ENCODE measurements around the gene MAEA.

Gene MAEA

DNA sequence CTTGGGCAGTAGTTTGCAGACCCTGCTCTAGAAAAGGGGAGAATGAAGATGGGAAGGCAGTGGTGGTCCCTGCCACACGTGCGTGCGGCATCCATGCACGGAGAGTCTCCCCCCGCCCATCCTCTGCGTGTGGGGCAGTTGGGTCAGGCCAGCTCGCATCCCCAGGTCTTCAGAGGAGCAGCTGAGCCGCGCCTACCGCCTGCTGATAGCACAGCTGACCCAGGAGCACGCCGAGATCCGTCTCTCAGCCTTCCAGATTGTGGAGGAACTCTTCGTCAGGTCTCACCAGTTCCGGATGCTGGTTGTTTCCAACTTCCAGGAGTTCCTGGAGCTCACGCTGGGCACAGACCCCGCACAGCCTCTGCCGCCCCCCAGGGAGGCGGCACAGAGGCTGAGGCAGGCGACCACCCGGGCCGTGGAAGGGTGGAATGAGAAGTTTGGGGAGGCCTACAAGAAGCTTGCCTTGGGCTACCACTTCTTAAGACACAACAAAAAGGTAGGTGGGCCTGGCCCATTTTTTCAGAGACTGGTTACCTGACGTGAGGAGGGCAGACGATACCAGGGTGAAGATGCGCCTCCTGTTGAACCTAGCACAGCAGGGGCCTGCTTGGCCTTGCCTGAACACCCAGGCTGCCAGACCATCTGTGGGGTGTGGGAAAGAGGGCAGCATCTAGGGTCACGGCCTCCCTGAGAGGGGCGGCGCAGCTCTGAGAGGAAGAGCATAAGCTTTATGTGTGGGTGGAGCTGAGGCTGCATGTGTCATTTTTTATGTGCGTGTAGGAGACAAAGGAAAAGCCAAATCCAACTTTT, 59.9 kb downstream of the MAEA start:
- TF ChIP-seq GATA3 (IDR thresholded peaks at IDR 0.05; ENCODE audit: low read depth, low read length) (no peak), GATA2 (IDR thresholded peaks at IDR 0.05; ENCODE audit: low read depth, low read length) (no peak)

DNA sequence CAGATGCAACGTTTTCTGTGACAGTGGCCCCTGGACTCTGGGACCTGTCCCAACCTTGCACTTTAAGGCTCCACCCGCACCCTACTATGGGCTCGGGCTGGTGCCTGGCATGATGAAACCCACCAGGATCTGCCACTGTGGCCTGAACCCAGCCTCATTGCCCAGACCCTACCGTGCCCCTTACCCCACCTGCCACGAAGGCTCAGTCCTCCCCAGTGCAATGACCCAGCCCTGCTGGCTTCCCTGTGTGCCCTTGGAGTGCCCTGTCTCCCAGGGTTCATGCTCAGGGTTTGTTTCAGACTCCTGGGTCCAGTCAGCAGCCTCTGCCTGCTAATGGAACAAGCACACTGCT, 60.5 kb downstream of the MAEA start:
- no peak for TF ChIP-seq GATA3 (IDR thresholded peaks at IDR 0.05; ENCODE audit: low read depth, low read length)
- TF ChIP-seq GATA2 (IDR thresholded peaks at IDR 0.05; ENCODE audit: low read depth, low read length) = no peak

DNA sequence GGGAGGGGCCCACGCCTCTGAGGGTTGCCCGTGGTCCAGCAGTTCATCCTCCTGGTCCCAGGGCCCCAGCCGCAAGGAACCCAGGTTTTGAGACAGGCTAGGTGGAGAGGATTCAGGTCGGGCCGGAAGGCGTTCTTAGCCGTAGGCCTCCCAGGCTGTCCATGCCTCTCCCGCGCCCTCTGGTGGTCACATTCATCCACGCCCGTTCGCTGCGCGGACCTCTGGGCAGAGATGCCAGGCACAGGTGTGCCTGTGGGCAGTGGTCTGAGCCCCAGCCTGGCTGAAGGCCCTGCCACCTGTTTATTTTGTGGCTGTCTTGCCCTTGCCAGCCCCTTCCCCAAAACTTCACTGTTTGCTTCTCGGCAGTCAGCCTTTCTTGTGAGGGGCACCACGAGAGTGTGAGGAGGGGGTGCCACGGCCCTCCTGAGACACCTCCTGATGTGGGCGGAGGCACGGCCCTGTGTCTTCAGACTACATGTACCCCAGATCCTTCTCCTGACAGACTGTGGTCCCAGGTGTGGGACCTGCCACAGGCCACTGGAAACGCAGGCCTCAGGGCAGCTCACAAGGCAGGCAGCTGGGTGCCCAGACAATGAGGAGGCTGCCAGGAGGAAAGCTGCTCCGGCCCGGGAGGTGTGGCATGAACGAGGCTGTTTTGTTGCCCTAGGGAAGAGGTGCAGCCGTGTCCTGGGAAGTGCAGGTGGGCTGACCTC, 62.3 kb downstream of the MAEA start:
- TF ChIP-seq GATA2 (IDR thresholded peaks at IDR 0.05; ENCODE audit: low read depth, low read length) = no peak
- no peak for TF ChIP-seq GATA3 (IDR thresholded peaks at IDR 0.05; ENCODE audit: low read depth, low read length)

DNA sequence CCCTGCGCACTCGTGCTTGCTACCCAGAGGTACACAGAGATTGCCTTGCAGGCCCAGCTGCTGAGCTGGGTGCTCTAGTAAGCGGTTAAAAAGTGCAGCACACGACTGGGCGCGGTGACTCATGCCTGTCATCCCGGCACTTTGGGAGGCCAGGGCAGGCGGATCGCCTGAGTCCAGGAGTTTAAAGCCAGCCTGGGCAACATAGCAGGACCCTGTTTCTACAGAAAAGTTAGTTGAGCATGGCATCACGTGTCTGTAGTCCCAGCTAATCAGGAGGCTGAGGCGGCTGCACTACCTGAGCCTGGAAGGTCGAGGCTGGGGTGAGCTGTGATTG, 62.8 kb downstream of the MAEA start:
- TF ChIP-seq GATA3 (IDR thresholded peaks at IDR 0.05; ENCODE audit: low read depth, low read length) = no peak
- no peak for TF ChIP-seq GATA2 (IDR thresholded peaks at IDR 0.05; ENCODE audit: low read depth, low read length)

DNA sequence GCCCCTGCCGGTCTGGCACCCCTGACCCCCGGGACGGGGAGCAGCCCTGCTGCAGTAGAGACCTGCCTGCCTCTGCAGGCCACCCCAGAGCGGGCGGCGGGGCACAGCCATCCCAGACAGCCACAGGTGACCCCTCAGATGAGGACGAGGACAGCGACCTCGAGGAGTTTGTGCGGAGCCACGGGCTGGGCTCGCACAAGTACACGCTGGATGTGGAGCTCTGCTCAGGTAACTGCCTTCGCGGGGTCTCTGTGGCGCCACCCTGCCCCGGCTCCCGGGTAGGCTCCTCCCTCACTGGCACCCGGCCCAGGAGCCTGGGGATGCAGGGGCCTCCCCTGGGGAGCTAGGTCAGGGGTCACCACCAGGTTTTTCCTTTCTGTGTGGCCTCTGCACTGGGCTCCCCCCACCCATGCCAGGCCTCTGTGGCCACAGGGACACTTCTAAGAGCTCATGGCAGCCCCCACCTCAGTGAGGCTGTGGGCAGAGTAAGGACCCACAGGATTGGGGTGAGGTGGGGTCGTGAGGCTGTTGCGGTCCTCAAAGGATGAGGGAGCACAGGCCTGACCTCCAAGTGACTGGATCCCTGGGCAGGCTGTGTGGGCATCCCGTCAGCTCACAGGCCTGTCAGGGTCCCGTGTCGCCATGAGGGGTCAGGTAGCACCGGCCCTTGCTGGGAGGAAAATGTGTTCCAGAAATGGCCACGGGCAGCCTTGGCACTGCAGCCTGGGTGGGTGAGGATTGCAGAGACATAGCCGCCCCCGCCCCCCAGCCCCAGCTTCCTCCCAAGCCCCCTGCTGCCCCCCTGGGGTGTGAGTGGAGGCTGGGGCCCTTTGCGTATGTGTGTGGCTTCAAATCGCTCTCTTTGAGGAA, 63.7 kb downstream of the MAEA start:
- TF ChIP-seq GATA2 (IDR thresholded peaks at IDR 0.05; ENCODE audit: low read depth, low read length) (no peak), GATA3 (IDR thresholded peaks at IDR 0.05; ENCODE audit: low read depth, low read length) (no peak)

DNA sequence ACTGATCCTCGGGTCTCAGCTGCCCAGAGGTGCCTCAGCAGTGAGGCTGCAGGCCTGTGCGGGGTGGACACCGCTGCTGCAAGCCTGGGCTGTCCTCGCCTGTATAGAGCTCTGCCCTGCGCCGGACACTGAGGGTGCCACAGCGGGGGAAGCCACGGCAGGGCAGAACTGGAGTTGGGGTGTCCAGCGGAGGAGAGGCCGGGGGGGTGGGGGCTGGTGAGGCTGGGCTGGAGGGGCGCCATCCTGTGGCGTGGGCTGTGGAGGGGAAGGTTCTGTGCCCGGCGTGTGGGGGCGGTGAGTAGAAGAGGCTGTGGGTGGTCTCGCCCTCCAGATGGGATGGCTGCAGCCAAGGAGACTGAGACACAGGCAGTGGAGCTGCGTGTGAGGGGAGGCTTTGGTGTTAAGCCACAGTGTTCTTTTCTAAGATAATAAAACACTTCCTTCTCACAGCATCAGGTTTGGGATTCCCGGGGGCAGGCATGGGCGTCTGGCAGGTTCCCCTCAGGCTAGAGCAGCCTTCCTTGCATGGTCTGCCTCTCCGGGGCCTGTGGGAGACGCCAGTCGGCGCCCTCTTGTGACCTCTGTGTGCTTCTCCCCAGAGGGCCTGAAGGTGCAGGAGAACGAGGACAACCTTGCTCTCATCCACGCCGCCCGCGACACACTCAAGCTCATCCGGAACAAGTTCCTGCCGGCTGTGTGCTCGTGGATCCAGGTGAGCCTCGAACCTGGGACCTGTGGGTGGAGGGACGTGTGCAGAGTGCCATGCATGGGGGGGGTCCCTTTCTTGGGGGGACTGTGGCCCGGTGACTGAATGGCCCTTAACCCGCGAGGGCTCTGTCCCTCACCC, 64.7 kb downstream of the MAEA start:
- no peak for TF ChIP-seq GATA2 (IDR thresholded peaks at IDR 0.05; ENCODE audit: low read depth, low read length)
- TF ChIP-seq GATA3 (IDR thresholded peaks at IDR 0.05; ENCODE audit: low read depth, low read length) = no peak

DNA sequence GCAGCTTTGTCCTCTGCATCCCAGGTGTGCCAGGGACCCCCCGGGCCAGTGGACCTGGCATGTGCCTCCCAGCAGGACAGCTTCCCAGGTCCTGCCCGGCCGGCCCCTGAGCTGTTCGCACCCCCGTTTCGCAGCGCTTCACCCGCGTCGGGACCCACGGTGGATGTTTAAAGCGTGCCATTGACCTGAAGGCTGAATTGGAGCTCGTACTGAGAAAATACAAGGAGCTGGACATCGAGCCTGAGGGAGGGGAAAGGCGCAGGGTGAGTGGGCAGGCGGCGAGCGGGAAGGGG, 65.2 kb downstream of the MAEA start:
- TF ChIP-seq GATA2 (IDR thresholded peaks at IDR 0.05; ENCODE audit: low read depth, low read length) = no peak
- no peak for TF ChIP-seq GATA3 (IDR thresholded peaks at IDR 0.05; ENCODE audit: low read depth, low read length)

DNA sequence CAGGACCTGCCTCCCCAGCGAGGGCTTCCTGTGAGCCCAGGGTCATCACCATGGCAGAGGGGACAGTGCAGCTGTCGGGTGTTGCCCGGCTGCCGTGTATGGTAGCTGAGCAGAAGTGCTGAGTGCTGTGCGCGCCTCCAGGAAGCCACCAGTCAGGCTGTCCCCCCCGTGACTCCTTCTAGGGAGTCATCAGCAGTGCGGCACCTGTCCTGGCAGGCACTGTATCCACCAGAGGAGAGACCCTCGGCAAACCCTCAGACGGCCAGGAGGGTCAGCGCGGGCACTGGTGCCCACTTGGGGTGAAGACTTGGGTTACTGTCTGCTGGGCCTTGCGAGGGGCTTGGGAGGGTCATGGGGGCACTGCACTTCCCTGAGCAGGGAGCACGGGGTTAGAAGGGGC, 65.7 kb downstream of the MAEA start:
- no peak for TF ChIP-seq GATA2 (IDR thresholded peaks at IDR 0.05; ENCODE audit: low read depth, low read length)
- TF ChIP-seq GATA3 (IDR thresholded peaks at IDR 0.05; ENCODE audit: low read depth, low read length) = no peak

DNA sequence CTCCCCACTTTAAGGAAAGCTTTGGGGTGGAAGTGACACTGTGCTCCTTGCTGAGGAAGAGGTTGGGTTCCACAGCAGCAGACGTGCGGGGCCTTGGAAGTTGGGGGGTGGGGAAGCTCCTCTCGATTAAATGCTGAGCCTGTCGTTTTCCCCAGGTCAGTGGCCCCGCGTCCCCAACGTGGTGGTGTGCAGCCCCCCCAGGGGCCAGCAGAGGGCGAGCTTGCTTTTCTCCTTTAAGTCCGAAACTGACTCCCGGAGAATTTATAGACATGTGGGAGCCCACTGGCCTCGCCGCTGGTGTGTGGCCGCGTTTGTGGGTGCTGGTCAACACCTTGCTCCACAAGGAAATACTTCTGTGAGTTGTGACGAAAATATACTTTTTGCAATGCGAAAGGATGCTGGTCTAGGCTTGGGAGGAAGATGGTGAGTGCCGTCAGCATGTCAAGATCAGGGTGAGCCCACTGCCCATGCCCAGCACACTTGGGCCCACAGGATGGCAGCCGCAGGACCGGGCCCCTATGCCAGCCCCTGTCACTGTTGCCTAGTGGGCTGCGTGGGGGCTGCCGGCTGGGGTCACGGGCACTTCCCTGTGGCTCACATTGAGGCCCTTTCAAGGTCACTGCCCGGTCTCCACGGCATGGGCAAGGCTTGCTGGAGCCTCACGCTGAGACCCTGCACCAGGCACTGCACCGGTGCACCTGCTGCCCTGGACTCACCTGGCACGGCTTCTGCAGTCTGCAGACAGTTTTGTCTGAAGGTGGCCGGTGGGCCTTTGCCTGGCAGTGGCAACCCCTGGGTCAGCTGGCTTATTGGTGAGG, 66.7 kb downstream of the MAEA start:
- TF ChIP-seq GATA3 (IDR thresholded peaks at IDR 0.05; ENCODE audit: low read depth, low read length) = no peak
- no peak for TF ChIP-seq GATA2 (IDR thresholded peaks at IDR 0.05; ENCODE audit: low read depth, low read length)

DNA sequence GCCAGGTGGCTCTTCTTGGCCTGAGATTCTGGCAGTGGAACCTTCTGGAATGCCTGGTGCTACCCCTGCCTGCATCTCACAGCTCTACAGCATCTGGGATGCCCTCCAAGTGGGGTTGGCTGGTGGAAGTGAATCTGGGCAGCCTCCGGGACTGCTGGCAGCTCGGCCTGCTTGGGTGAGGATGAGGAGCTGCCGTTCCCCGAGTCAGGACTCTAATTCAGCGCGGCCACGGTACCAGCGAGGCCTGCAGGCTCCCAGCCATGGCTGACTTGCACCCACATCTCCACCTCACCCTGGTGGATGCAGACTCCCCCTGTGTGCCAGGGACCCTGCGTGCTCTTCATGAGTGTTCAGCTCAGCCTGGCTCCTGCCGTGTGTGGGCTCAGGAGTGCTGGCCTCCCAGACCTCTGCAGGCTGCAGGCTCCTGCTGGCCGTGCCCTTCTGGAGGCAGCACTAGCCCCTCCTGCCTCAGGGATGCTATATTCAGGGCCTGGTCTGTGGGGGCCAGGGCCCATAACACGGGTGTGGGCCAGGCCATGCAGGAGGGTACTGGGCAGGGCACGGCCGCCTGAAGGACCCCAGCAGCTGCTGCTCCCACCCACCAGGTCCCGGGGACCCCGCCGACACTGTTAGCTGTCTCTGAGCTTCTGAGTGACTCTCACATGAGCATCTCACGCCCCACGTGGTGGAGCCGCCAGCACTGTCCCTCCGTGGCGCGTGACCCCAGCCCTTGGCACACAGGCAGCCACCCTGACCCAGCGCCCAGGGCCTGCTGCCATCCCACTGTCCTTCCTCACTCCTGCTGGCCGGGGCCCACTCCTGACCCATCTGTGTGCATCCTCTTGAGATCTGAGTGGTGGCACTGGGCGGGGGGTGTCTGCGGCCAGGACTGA, 67.9 kb downstream of the MAEA start:
- TF ChIP-seq GATA2 (IDR thresholded peaks at IDR 0.05; ENCODE audit: low read depth, low read length) (no peak), GATA3 (IDR thresholded peaks at IDR 0.05; ENCODE audit: low read depth, low read length) (no peak)

DNA sequence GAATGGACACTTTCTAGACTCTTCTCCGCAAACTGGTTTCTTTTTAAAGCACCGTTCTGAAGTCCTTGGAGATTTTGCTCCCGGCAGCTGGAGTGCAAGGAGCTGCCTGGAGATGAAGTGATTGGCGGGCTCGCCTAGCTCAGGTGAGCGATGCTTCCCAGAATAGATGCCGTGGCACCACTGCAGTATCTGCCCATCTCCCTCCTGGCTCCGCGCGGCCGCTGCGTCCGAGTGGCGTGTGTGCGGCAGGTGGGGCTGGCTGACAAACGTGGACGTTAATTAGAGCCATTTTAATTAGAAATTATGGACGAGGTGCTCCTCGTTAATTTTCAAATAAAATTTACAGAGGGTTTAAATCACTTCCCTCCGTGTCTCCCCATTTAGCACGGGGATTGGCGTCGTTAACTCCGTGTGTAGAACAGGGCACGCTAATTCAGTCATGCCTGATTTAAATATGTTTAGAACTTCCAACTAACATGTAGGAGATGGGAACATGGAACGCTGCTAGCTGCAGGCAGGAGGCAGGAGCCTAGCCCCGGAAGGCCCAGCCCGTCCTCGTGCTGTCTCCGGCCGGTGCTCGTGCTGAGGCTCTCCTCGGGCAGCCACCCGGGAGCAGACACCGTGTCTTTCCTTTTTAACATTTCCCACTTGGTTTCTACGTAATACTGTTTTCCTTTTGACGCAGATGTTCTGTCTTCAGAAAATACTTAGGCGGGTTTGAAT, 68.9 kb downstream of the MAEA start:
- TF ChIP-seq GATA2 (IDR thresholded peaks at IDR 0.05; ENCODE audit: low read depth, low read length) = no peak
- no peak for TF ChIP-seq GATA3 (IDR thresholded peaks at IDR 0.05; ENCODE audit: low read depth, low read length)

DNA sequence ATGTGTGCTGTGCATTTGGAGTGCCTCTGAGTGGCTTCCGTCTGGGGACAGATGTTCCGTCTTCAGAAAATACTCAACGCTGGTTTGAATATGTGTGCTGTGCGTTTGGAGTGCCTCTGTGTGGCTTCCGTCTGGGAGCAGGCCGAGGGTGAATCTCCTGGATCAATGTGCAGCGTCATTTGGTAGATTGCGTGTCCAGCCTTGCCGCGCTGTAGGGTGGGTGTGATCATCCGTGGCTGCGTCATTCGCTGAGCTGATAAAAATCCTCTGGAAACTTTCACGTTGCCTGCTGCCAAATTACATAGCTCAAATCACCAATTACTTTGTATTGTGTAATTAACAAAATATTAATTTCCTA, 69.4 kb downstream of the MAEA start:
- TF ChIP-seq GATA3 (IDR thresholded peaks at IDR 0.05; ENCODE audit: low read depth, low read length) = no peak
- no peak for TF ChIP-seq GATA2 (IDR thresholded peaks at IDR 0.05; ENCODE audit: low read depth, low read length)
